Mucosa of rectum (tissue), 2 donors: ENCODE measurements around the gene CAPZA1.
"Not testable (repeated sequence)": the region's sequence is repeated elsewhere in the genome, so short reads cannot be mapped to it uniquely, and the experiment has no call there.

Source experiments
- H3K27ac ChIP-seq, 2 donors: one replicate each; pipeline ENCODE4 v1.7.0; 2013; ENCODE audit warnings: inconsistent platforms in 2 of 2, low read depth in 2 of 2, low read length in 2 of 2
- H3K27me3 ChIP-seq, 2 donors: one replicate each; pipeline ENCODE4 v1.7.0; 2013; ENCODE audit warnings: low read length in 2 of 2; ENCODE audit not compliant: control insufficient read depth in 2 of 2, insufficient read depth in 2 of 2
- H3K36me3 ChIP-seq, 2 donors: one replicate each; pipeline ENCODE4 v1.7.0; 2013; ENCODE audit warnings: low read length in 2 of 2; ENCODE audit not compliant: control insufficient read depth in 2 of 2, insufficient read depth in 2 of 2
- H3K4me1 ChIP-seq, 2 donors: one replicate each; pipeline ENCODE4 v1.7.0; 2013; ENCODE audit warnings: low read length in 2 of 2, mild to moderate bottlenecking in 1 of 2; ENCODE audit not compliant: control insufficient read depth in 2 of 2, insufficient read depth in 2 of 2
- H3K4me3 ChIP-seq, 2 donors: one replicate each; pipeline ENCODE4 v1.7.0; 2013; ENCODE audit warnings: low read length in 2 of 2
- H3K9ac ChIP-seq, 2 donors: one replicate each; pipeline ENCODE4 v1.7.0; 2013; ENCODE audit warnings: low read length in 2 of 2, low read depth in 1 of 2, mild to moderate bottlenecking in 1 of 2
- H3K9me3 ChIP-seq, 2 donors: one replicate each; pipeline ENCODE4 v1.7.0; 2013; ENCODE audit warnings: low read length in 2 of 2; ENCODE audit not compliant: control insufficient read depth in 2 of 2
- donor health status: healthy.
- donor health status: Normal muscosa, but diverticular disease.

CAPZA1 gene

GRCh38 chr1:112626887-112627286 is 7.3 kb downstream of the CAPZA1 start:
- H3K27ac ChIP-seq = no peak overlapping the region
- no peaks in the 10 kb centered on the region for H3K9me3 ChIP-seq
- H3K9ac ChIP-seq = no peak overlapping the region
- no peak overlapping the region for H3K4me3 ChIP-seq
- peaks cover 5 to 10% of the 10 kb centered on the region in 2 donors for H3K36me3 ChIP-seq
- no peaks in the 10 kb centered on the region for H3K27me3 ChIP-seq
- H3K4me1 ChIP-seq = peaks cover 5 to 6% of the 10 kb centered on the region in 2 donors

GRCh38 chr1:112628516-112628915 is 8.9 kb downstream of the CAPZA1 start:
- Histone ChIP-seq H3K4me3 (no peak overlapping the region), H3K36me3 (peaks cover 5 to 7% of the 10 kb centered on the region in 2 donors), H3K4me1 (peaks cover 5 to 6% of the 10 kb centered on the region in 2 donors), H3K9me3 (no peaks in the 10 kb centered on the region), H3K27ac (no peak overlapping the region), H3K27me3 (no peaks in the 10 kb centered on the region), H3K9ac (no peak overlapping the region)

DNA sequence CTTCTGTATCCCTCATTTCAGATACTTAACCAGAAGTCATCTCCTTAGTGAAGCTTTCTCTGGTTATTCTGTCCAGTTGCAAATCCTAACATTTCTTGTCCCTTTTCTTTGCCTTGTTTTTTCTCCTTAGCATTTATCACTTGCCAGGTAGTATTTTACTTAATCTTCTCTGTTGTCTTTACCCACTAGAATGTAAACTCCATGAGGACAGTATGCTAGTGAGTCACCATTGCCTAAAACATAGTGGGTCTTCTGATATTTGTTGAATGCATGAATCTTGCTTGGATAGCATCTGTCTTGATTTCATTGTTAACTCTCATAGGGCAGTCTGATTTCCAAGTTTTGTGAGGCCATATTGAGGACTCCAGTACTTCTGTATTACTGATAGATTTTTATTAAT is 9.6 kb downstream of the CAPZA1 start:
- H3K4me3 ChIP-seq = no peak overlapping the region
- H3K9ac ChIP-seq = no peak overlapping the region
- no peak overlapping the region for H3K27ac ChIP-seq
- H3K36me3 ChIP-seq = peaks cover 5 to 7% of the 10 kb centered on the region in 2 donors
- no peaks in the 10 kb centered on the region for H3K27me3 ChIP-seq
- H3K9me3 ChIP-seq = no peaks in the 10 kb centered on the region
- H3K4me1 ChIP-seq = peaks cover 5 to 6% of the 10 kb centered on the region in 2 donors

GRCh38 chr1:112633628-112634027 is 14.0 kb downstream of the CAPZA1 start:
- H3K9me3 ChIP-seq = no peaks in the 10 kb centered on the region
- no peak overlapping the region for H3K27ac ChIP-seq
- H3K27me3 ChIP-seq = no peaks in the 10 kb centered on the region
- H3K4me1 ChIP-seq = peaks cover 9 to 17% of the 10 kb centered on the region in 2 donors
- no peak overlapping the region for H3K4me3 ChIP-seq
- H3K36me3 ChIP-seq = no peaks in the 10 kb centered on the region
- H3K9ac ChIP-seq = no peak overlapping the region

GRCh38 chr1:112634367-112634766 is 14.7 kb downstream of the CAPZA1 start:
- peaks cover 9 to 17% of the 10 kb centered on the region in 2 donors for H3K4me1 ChIP-seq
- H3K9me3 ChIP-seq = no peaks in the 10 kb centered on the region
- H3K36me3 ChIP-seq = no peaks in the 10 kb centered on the region
- H3K27ac ChIP-seq = no peak overlapping the region
- no peak overlapping the region for H3K9ac ChIP-seq
- H3K4me3 ChIP-seq = no peak overlapping the region
- no peaks in the 10 kb centered on the region for H3K27me3 ChIP-seq

DNA sequence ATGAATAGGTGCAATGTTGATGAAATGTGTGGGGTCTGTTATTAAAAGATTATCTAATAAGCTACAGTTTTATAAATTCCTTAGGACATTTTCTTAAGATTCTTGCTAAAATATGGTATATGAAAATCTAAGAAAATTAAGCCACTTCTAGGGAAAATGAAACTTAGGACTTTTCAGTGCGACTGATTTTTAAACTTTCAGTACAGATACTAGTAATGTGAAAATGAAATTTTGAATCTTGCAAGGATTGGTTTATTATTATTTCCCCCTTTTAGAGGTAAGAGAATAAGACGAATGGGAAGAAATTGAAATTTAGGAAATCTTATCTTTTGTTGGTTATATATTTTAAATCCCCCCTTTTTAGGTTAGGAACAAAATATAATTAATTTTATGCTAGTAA is 16.4 kb downstream of the CAPZA1 start:
- Histone ChIP-seq H3K27me3 (no peaks in the 10 kb centered on the region), H3K9me3 (no peaks in the 10 kb centered on the region), H3K36me3 (no peaks in the 10 kb centered on the region), H3K9ac (no peak overlapping the region), H3K27ac (no peak overlapping the region), H3K4me1 (peaks cover 9 to 11% of the 10 kb centered on the region in 2 donors), H3K4me3 (no peak overlapping the region)

GRCh38 chr1:112636597-112637253 is 17.1 kb downstream of the CAPZA1 start:
- H3K27ac ChIP-seq = no peak overlapping the region

DNA sequence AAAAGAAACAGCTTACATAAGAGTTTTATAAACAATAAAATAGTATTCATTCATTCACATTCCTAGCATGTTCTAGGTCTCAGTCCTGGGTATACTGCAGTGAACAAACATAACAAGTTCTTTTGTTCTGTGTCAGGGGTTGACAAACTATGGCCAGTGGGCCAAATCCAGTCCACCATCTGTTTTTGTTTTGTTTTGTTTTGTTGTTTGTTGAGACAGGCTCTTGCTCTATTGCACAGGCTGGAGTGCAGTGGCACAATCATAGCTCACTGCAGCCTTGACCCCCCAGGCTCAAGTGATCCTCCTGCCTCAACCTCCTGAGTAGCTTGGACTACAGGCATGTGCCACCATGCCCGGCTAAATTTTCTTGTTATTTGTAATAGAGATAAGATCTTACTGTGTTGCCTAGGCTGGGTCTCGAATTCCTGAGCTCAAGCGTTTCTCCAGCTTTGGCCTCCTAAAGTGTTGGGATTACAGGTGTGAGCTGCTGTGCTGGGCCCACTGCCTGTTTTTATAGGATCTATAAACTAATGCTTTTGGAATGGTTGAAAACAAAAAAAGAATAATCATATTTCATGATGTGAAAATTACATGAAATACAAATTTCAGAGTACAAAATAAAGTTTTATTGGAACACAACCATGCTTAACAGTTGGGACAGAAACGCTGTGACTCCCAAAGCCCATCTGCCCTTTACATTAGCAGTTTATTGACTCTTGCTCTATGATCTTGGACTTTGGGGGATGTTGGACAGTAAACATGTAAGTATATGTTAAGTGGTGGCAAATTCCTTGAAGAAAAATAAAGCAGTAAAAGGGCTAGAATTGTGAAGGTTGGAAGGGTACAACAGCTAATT is 17.9 kb downstream of the CAPZA1 start:
- H3K4me1 ChIP-seq = peaks cover 9 to 11% of the 10 kb centered on the region in 2 donors
- H3K4me3 ChIP-seq = no peak overlapping the region
- H3K36me3 ChIP-seq = no peaks in the 10 kb centered on the region
- H3K27ac ChIP-seq = no peak overlapping the region
- H3K27me3 ChIP-seq = no peaks in the 10 kb centered on the region
- H3K9ac ChIP-seq = no peak overlapping the region
- no peaks in the 10 kb centered on the region for H3K9me3 ChIP-seq

More at GRCh38 chr1:112636597-112637253, 17.1 kb downstream of the CAPZA1 start:
- Histone ChIP-seq H3K9me3 (no peaks in the 10 kb centered on the region), H3K9ac (no peak overlapping the region), H3K4me1 (peaks cover 9 to 11% of the 10 kb centered on the region in 2 donors), H3K36me3 (no peaks in the 10 kb centered on the region), H3K4me3 (no peak overlapping the region), H3K27me3 (no peaks in the 10 kb centered on the region)

- no peaks in the 10 kb centered on the region for H3K27me3 ChIP-seq
- H3K9me3 ChIP-seq = no peaks in the 10 kb centered on the region
- H3K4me1 ChIP-seq = peaks cover 9 to 11% of the 10 kb centered on the region in 2 donors
- no peak overlapping the region for H3K27ac ChIP-seq
- H3K4me3 ChIP-seq = no peak overlapping the region
- H3K9ac ChIP-seq = no peak overlapping the region
- no peaks in the 10 kb centered on the region for H3K36me3 ChIP-seq
Measured at GRCh38 chr1:112638110-112638428, 18.4 kb downstream of the CAPZA1 start.

DNA sequence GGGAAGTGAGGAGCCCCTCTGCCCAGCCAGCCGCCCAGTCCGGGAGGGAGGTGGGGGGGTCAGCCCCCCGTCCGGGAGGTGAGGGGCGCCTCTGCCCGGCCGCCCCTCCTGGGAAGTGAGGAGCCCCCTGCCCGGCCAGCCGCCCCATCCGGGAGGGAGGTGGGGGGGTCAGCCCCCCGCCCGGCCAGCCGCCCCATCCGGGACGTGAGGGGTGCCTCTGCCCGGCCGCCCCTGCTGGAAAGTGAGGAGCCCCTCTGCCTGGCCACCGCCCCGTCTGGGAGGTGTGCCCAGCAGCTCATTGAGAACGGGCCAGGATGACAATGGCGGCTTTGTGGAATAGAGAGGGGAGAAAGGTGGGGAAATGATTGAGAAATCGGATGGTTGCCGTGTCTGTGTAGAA is 20.8 kb downstream of the CAPZA1 start:
- not testable (repeated sequence) for H3K27me3 ChIP-seq, H3K27ac ChIP-seq, H3K9me3 ChIP-seq, H3K4me3 ChIP-seq, H3K36me3 ChIP-seq, H3K4me1 ChIP-seq, H3K9ac ChIP-seq
